H1 (cell line): ENCODE measurements around the gene P3H4. TPM values are rescaled to one million over a fixed set of nuclear protein-coding genes. Genes with fewer than 3 reads are reported as not detected.

Experiments used
- CTCF ChIA-PET: fragments of 300-600 bp; sonication (Branson Sonifier 250); formaldehyde crosslinking; loops from one replicate; lab custom pipeline; 2021; ENCODE audit not compliant: partially characterized antibody; lab: Charles Lee
- POLR2A ChIA-PET: fragments of 300-600 bp; sonication (Branson Sonifier 250); formaldehyde crosslinking; loops from one replicate; lab custom pipeline; 2021; ENCODE audit warnings: inconsistent platforms; ENCODE audit not compliant: partially characterized antibody; lab: Charles Lee
- DNase-seq, 2 experiments: peaks; one replicate each; pipeline versions ENCODE4 v3.0.0 to v3.0.0-alpha.2; 2010 to 2022; ENCODE audit warnings: low spot score in 2 of 2, low read depth in 1 of 2, mixed read lengths in 1 of 2
- FAIRE-seq: peaks from 2 replicates; lab custom pipeline; 2011; peaks lifted over from hg19 to GRCh38; lab: Jason Lieb, UNC
- H2AFZ ChIP-seq: 2 replicates; pipeline ENCODE4 v1.8.1; 2012; ENCODE audit warnings: low read length, inconsistent platforms
- H2AK5ac ChIP-seq: 2 replicates; pipeline ENCODE4 v1.6.1; 2013; ENCODE audit warnings: low read depth, low read length
- H2BK120ac ChIP-seq: replicated peaks from 2 replicates; pipeline ENCODE3; 2013; ENCODE audit warnings: low read depth, low read length, inconsistent platforms
- H2BK12ac ChIP-seq: 2 replicates; pipeline ENCODE4 v1.6.1; 2013; ENCODE audit warnings: low read depth, low read length
- H2BK15ac ChIP-seq: 2 replicates; pipeline ENCODE4 v1.6.1; 2013; ENCODE audit warnings: low read length
- H2BK20ac ChIP-seq: 2 replicates; pipeline ENCODE4 v1.6.1; 2013; ENCODE audit warnings: low read length
- H2BK5ac ChIP-seq: 2 replicates; pipeline ENCODE4 v1.6.1; 2013; ENCODE audit warnings: low read depth, low read length
- H3K14ac ChIP-seq: 2 replicates; pipeline ENCODE4 v1.6.1; 2013; ENCODE audit warnings: inconsistent platforms; ENCODE audit not compliant: insufficient read length
- H3K18ac ChIP-seq: 2 replicates; pipeline ENCODE4 v1.6.1; 2013; ENCODE audit warnings: low read length; ENCODE audit errors: extremely low read depth
- H3K23ac ChIP-seq: 2 replicates; pipeline ENCODE4 v1.6.1; 2013; ENCODE audit warnings: inconsistent platforms; ENCODE audit not compliant: insufficient read length
- H3K23me2 ChIP-seq: 2 replicates; pipeline ENCODE4 v1.6.1; 2013; ENCODE audit warnings: low read depth, low read length
- H3K27ac ChIP-seq: 2 replicates; pipeline ENCODE4 v1.6.1; 2011; ENCODE audit warnings: low read depth, low read length, inconsistent platforms
- H3K27me3 ChIP-seq, 4 experiments: replicated peaks in 1 of 4; 1 replicate in 1 of 4; 2 replicates in 3 of 4; pipeline versions ENCODE4 v1.6.1 to v1.8.1; 2011 to 2013; ENCODE audit warnings: low read length in 3 of 4, mild to moderate bottlenecking in 3 of 4, inconsistent platforms in 2 of 4, mixed read lengths in 2 of 4, moderate library complexity in 1 of 4; ENCODE audit not compliant: control insufficient read depth in 3 of 4, insufficient read depth in 3 of 4; ENCODE audit errors: extremely low read depth in 1 of 4
- H3K36me3 ChIP-seq, 4 experiments: 2 replicates each; pipeline versions ENCODE4 v1.6.1 to v1.8.1; 2011 to 2013; ENCODE audit warnings: mild to moderate bottlenecking in 4 of 4, low read length in 3 of 4, moderate library complexity in 2 of 4, control low read depth in 1 of 4, inconsistent platforms in 1 of 4; ENCODE audit not compliant: insufficient read depth in 4 of 4, control insufficient read depth in 2 of 4
- H3K4ac ChIP-seq: replicated peaks from 2 replicates; pipeline ENCODE3; 2013; ENCODE audit warnings: low read length, low read depth, mixed read lengths, inconsistent platforms; ENCODE audit not compliant: insufficient read length
- H3K4me1 ChIP-seq, 4 experiments: replicated peaks in 1 of 4; 1 replicate in 1 of 4; 2 replicates in 3 of 4; pipeline versions ENCODE4 v1.6.1 to v1.8.1; 2011 to 2013; ENCODE audit warnings: low read length in 3 of 4, inconsistent platforms in 2 of 4, mixed read lengths in 1 of 4; ENCODE audit not compliant: insufficient read depth in 4 of 4, control insufficient read depth in 3 of 4
- H3K4me2 ChIP-seq, 2 experiments: 2 replicates each; pipeline versions ENCODE4 v1.6.1 to v1.8.1; 2011 to 2013; ENCODE audit warnings: low read depth in 2 of 2, low read length in 2 of 2, control low read depth in 1 of 2, inconsistent platforms in 1 of 2, mild to moderate bottlenecking in 1 of 2; ENCODE audit not compliant: insufficient read depth in 1 of 2
- H3K4me3 ChIP-seq, 4 experiments: fragments of 200-600, 300-600 bp in 1 of 4; sonication (generic), shearing (Covaris generic), sonication (Bioruptor Twin) in 1 of 4; 2 replicates each; pipeline versions ENCODE4 v1.5.1 to v1.8.1; 2011 to 2016; ENCODE audit warnings: low read length in 4 of 4, low read depth in 3 of 4, control low read depth in 2 of 4, inconsistent platforms in 2 of 4, mild to moderate bottlenecking in 2 of 4, mixed read lengths in 1 of 4, moderate library complexity in 1 of 4; ENCODE audit not compliant: insufficient read depth in 2 of 4; ENCODE audit errors: extremely low read depth in 1 of 4
- H3K56ac ChIP-seq: replicated peaks from 2 replicates; pipeline ENCODE3; 2013; ENCODE audit warnings: low read depth, mild to moderate bottlenecking, mixed read lengths, low read length, inconsistent platforms; ENCODE audit not compliant: insufficient read length
- H3K79me1 ChIP-seq: 2 replicates; pipeline ENCODE4 v1.6.1; 2013; ENCODE audit warnings: low read depth, low read length, control low read depth
- H3K79me2 ChIP-seq, 2 experiments: 2 replicates each; pipeline versions ENCODE4 v1.6.1 to v1.8.1; 2012 to 2013; ENCODE audit warnings: low read length in 2 of 2, mild to moderate bottlenecking in 2 of 2, inconsistent platforms in 1 of 2; ENCODE audit not compliant: insufficient read depth in 2 of 2, control insufficient read depth in 1 of 2
- H3K9ac ChIP-seq, 4 experiments: replicated peaks in 1 of 4; 1 replicate in 1 of 4; 2 replicates in 3 of 4; pipeline versions ENCODE4 v1.6.1 to v1.8.1; 2011 to 2013; ENCODE audit warnings: low read depth in 3 of 4, low read length in 3 of 4, control low read depth in 2 of 4, mild to moderate bottlenecking in 2 of 4, moderate library complexity in 2 of 4, inconsistent platforms in 1 of 4; ENCODE audit errors: extremely low read depth in 1 of 4
- H3K9me3 ChIP-seq, 2 experiments: 2 replicates each; pipeline versions ENCODE4 v1.6.1 to v1.8.1; 2012 to 2013; ENCODE audit warnings: mild to moderate bottlenecking in 2 of 2, moderate library complexity in 2 of 2, control low read depth in 1 of 2, inconsistent platforms in 1 of 2, low read depth in 1 of 2, low read length in 1 of 2, mixed read lengths in 1 of 2; ENCODE audit not compliant: insufficient read depth in 2 of 2
- H4K20me1 ChIP-seq, 2 experiments: replicated peaks in 1 of 2; 2 replicates each; pipeline versions ENCODE3 to v1.8.1; 2011 to 2013; ENCODE audit warnings: inconsistent platforms in 2 of 2, low read length in 2 of 2, mild to moderate bottlenecking in 1 of 2; ENCODE audit not compliant: insufficient read depth in 2 of 2, control insufficient read depth in 1 of 2
- H4K5ac ChIP-seq: 2 replicates; pipeline ENCODE4 v1.6.1; 2013; ENCODE audit warnings: low read length, low read depth, mixed read lengths, inconsistent platforms; ENCODE audit not compliant: insufficient read length
- H4K8ac ChIP-seq: 2 replicates; pipeline ENCODE4 v1.8.0; 2013; ENCODE audit warnings: mild to moderate bottlenecking, moderate library complexity, low read length, inconsistent platforms; ENCODE audit not compliant: insufficient read depth; ENCODE audit errors: extremely low read depth
- H4K91ac ChIP-seq: replicated peaks from 2 replicates; pipeline ENCODE3; 2013; ENCODE audit warnings: low read length, mixed read lengths, inconsistent platforms; ENCODE audit not compliant: insufficient read length
- CREB1 ChIP-seq: IDR thresholded peaks from 2 replicates; pipeline ENCODE4 v1.6.1; 2012; ENCODE audit warnings: inconsistent platforms
- CTBP2 ChIP-seq: IDR thresholded peaks from 2 replicates; pipeline ENCODE4 v1.7.0; 2011; ENCODE audit warnings: borderline replicate concordance, mild to moderate bottlenecking, moderate library complexity, mixed read lengths, low read length; ENCODE audit not compliant: insufficient read depth, insufficient read length
- EGR1 ChIP-seq: IDR thresholded peaks from 2 replicates; pipeline ENCODE4 v1.6.1; 2011; ENCODE audit warnings: low read depth, low read length, borderline replicate concordance
- EZH2 ChIP-seq: fragments of 200-600 bp; sonication (generic); IDR thresholded peaks from 2 replicates; pipeline ENCODE4 v1.7.1; 2012; ENCODE audit warnings: low read depth, mild to moderate bottlenecking, moderate library complexity, low read length, inconsistent platforms; ENCODE audit not compliant: severe bottlenecking
- POLR2AphosphoS5 ChIP-seq: IDR thresholded peaks from 2 replicates; pipeline ENCODE4 v1.6.1; 2011; ENCODE audit warnings: low read depth, low read length
- POU5F1 ChIP-seq: IDR thresholded peaks from 2 replicates; pipeline ENCODE4 v1.6.1; 2011; ENCODE audit warnings: low read depth, mild to moderate bottlenecking, low read length, moderate library complexity
- RNF2 ChIP-seq: fragments of 200-900, 300-1000 bp; sonication (generic); IDR thresholded peaks from 2 replicates; pipeline ENCODE4 v1.7.1; 2016; ENCODE audit warnings: borderline replicate concordance, low read depth, mild to moderate bottlenecking, antibody characterized with exemption, low read length; ENCODE audit not compliant: poor library complexity, severe bottlenecking; ENCODE audit errors: missing control alignments
- RXRA ChIP-seq: IDR thresholded peaks from 2 replicates; pipeline ENCODE4 v1.6.1; 2011; ENCODE audit warnings: low read depth, mild to moderate bottlenecking, low read length, moderate library complexity; ENCODE audit not compliant: insufficient read depth
- SP1 ChIP-seq: IDR thresholded peaks from 2 replicates; pipeline ENCODE4 v1.6.1; 2011; ENCODE audit warnings: low read depth, low read length
- SP2 ChIP-seq: IDR thresholded peaks from 2 replicates; pipeline ENCODE4 v1.6.1; 2012; ENCODE audit warnings: mild to moderate bottlenecking, low read length, inconsistent platforms
- TAF1 ChIP-seq: IDR thresholded peaks from 2 replicates; pipeline ENCODE4 v1.6.1; 2011; ENCODE audit warnings: mild to moderate bottlenecking, low read depth, low read length
- WGBS, 2 experiments: shearing (Covaris generic) in 1 of 2; methylation state at CpG; one replicate each; pipeline versions ENCODE4 v1.1.6 to v1.1.7; 2013 to 2015; ENCODE audit warnings: low lambda C conversion rate in 2 of 2, mixed read lengths in 2 of 2, inconsistent platforms in 1 of 2, low coverage in 1 of 2, missing lambda C conversion rate in 1 of 2; ENCODE audit not compliant: insufficient replicate concordance in 2 of 2, insufficient coverage in 1 of 2, insufficient read length in 1 of 2; ENCODE audit errors: extremely low coverage in 1 of 2, missing lambda C conversion rate in 1 of 2; 5-methylcytosine and 5-hydroxymethylcytosine counted together
- polyA plus RNA-seq, 7 experiments: library from polyadenylated mRNA; depleted of rRNA in 3 of 7; stranded (reverse) in 5 of 7; unstranded in 2 of 7; fragments of >200 nt in 5 of 7; fragments of 200-250 nt in 2 of 7; gene quantifications; 1 replicate in 5 of 7; 2 replicates in 1 of 7; 4 replicates in 1 of 7; pipeline versions ENCODE4 v1.2.1 to v1.2.3, GENCODE V29; 2011 to 2013; ENCODE audit warnings: missing spikeins in 2 of 7, mixed read lengths in 2 of 7
- total RNA-seq: library from RNA; stranded (reverse); fragmentation: NEBNext Ultra II Directional; extraction: Animal tissue kit (Norgen Biotek cat#: 25700); gene quantifications from 2 replicates; pipeline ENCODE4 v1.2.1, GENCODE V29; 2021

P3H4 gene
- total and polyA plus RNA-seq, 2 of the 8 experiments (the other 6 are each of a cell fraction or from before 2014, with no cell fraction given), result 23.4 to 26.7 TPM

- Histone ChIP-seq H2BK15ac (no peak overlapping the region), H3K23ac (no peak overlapping the region), H2BK20ac (no peak overlapping the region), H4K5ac (no peak overlapping the region), H2AFZ (no peak overlapping the region), H3K4me3 (no peak overlapping the region), H2BK120ac (no peak overlapping the region), H3K9me3 (no peaks in the 10 kb centered on the region), H4K91ac (no peak overlapping the region), H3K23me2 (no peaks in the 10 kb centered on the region; the same call in 1 of the 2 replicates), H3K27ac (no peak overlapping the region), H3K79me1 (0 out of 2 replicates have a peak, but pooled peaks cover 2% of the 10 kb centered on the region), H4K8ac (no peak overlapping the region), H3K4ac (no peak overlapping the region), H2BK12ac (no peak overlapping the region), H3K14ac (no peak overlapping the region), H3K9ac (no peak overlapping the region), H4K20me1 (peaks cover 5 to 19% of the 10 kb centered on the region in 2 experiments), H3K79me2 (no peaks in the 10 kb centered on the region), H3K27me3 (no peaks in the 10 kb centered on the region), H3K18ac (no peak overlapping the region), H3K56ac (no peak overlapping the region), H3K4me2 (no peak overlapping the region), H2AK5ac (no peak overlapping the region), H2BK5ac (no peak overlapping the region), H3K4me1 (no peaks in the 10 kb centered on the region), H3K36me3 (peaks cover 34 to 78% (median 61%) of the 10 kb centered on the region in 4 experiments; a peak in 7 of 8 replicates)
- DNase-seq (no peak), FAIRE-seq (no peak)
- TF ChIP-seq CREB1 (no peak), EGR1 (no peak), EZH2 (no peak), TAF1 (no peak), POLR2AphosphoS5 (no peak), RXRA (no peak), POU5F1 (no peak), CTBP2 (no peak), SP1 (no peak), SP2 (no peak), RNF2 (no peak)
- CTCF ChIA-PET, result interaction anchor here (0.8 to 3.6 kb wide), 4 partner anchors 15 to 185 kb away, joined by 3 to 25 read pairs (median 6); partner anchors contain the start of gene JUP
- POLR2A ChIA-PET, result interaction anchor here (0.8 to 1.9 kb wide), 5 partner anchors 12 to 27 kb away, joined by 3 to 8 read pairs (median 4); partner anchors contain the start of gene HAP1
- 87% methylated on average over 6 of the region's 6 CpGs; no CpG with 5 or more reads in 1 of the 2 experiments for WGBS, 2 experiments
These were observed 49.4 kb downstream of the P3H4 start for GRCh38 chr17:41762391-41762790.
